HK-2 (cell line): Measurements from ENCODE around the gene OPN4.

Experiments
- DNase-seq: peaks from one replicate; pipeline ENCODE4 v3.0.0-alpha.2; 2018; ENCODE audit not compliant: unreplicated experiment

Gene OPN4

GRCh38 chr10:86699541-86699940 is 45.2 kb downstream of the OPN4 start:
- no peak for DNase-seq

- DNase-seq, result no peak
Observed at GRCh38 chr10:86699991-86700840, 45.9 kb downstream of the OPN4 start.

GRCh38 chr10:86700851-86701617 is 46.7 kb downstream of the OPN4 start:
- no peak for DNase-seq

GRCh38 chr10:86703176-86703575 is 48.8 kb downstream of the OPN4 start:
- no peak for DNase-seq

- no peak for DNase-seq
Observed at GRCh38 chr10:86705139-86705538, 50.8 kb downstream of the OPN4 start.

GRCh38 chr10:86705905-86706304 is 51.6 kb downstream of the OPN4 start:
- no peak for DNase-seq

- DNase-seq, result no peak
Observed at GRCh38 chr10:86706401-86706841, 52.1 kb downstream of the OPN4 start.

- no peak for DNase-seq
Observed at GRCh38 chr10:86706977-86707376, 52.6 kb downstream of the OPN4 start.

DNA sequence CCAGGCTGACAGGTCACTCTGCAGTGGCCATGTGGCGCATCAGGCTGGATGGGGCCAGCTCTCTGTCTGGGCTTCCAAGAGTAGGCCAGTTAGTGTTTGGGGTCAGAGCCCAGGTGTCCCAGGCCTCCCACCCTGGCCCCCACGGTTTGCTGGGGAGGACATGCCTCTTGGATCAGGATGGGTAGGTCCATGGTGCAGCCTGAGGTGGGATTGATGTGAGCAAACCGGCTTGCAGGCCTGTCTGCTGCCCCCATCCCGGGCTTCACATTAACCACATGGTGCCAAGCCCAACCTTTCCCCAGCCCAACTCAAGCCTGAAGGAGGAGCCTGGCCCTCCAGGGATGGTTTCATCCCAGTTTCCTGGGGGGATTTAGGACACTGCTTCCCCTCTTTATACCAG is 53.2 kb downstream of the OPN4 start:
- DNase-seq, result no peak

- no peak for DNase-seq
Observed at GRCh38 chr10:86708068-86708782, 53.9 kb downstream of the OPN4 start.

DNA sequence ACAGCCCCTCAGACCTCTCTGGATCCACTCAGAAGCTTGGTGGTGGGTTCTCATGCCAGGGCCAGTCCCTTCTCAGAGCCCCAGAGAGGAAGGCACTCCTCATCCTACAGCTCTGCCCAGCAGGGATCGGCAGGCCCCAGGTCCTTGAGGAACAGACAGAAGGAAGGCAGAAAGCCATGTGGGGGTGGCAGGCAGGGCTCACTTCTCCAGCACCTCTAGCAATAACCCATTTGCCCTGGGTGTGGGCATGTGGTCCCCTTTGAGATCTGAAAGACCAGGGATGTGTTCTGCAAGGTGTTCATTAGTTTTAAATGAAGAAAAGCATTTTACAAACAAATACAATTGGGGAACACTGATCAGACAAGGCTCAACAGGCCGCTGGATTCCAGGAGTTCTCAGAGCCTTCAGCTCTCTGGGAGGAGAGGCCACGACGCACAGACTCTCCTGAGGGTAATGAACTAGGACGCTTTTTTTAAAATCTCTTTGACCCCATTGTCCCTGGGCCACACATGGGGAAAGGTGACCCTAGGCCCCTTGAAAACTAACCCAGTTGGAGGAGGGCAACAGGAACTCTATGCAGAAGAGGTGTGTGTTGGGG is 54.5 kb downstream of the OPN4 start:
- DNase-seq, result no peak

DNA sequence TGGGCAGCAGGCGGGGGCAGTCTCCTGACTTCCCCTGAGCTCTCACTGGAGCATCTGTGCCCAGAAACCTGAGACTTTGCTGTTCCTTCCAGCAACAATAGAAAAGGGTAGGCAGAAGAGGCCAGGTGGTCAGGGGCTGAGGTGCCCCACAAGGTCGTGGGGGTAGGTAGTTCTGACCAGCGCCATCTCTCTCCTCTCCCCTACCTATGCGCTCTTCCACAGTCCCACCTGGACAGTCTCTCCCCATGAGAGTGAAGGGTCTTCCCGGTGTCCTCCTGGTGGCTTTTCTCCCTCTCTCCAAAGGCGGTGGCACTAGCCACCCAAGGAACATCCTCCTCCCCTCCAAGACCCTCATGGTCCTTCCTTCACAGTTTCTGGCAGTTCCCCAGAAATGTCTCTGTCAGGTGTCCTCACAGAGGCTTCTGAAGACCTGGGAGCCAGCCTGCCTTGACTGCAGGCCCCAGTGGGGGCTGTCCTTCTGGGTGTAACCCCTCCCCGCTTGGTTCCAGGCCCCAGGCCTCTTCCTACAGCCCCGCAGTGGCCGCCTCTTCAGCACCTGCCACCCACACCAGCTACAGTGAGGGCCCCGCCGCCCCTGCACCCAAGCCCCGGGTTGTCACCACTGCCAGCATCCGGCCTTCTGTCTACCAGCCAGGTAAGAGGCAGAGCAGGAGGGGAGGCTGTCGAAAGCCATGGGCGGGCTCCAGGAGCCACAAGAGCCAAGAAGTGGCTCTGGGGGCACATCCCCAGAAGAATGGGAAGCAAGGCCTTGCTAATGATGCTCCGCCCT is 55.2 kb downstream of the OPN4 start:
- no peak for DNase-seq

DNA sequence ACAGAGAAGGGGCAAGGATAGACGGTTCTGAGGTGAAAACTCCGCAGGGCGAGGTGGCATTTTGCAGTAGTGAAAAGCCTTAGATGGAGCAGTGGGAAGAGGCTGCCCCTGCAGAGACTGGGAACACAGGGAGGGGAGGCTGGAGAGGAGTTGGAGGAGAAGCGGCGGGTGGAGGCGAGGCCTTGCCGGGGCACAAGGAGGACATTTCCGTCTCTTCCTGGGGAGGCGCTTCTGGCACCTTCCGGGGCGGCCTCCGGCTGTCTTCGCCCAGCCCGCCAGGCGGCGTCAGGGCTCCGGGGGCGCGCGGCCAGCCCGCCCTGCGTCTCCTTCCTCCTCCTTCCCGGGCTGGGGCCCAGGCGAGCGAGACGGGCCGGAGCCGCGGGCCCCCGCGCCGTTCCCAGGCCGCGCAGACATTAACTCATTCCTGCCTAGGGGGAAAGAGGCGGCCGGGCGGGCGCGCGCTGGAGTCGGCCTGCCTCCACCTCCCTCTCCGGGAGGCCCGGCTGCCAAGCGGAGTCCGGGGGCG is 56.7 kb downstream of the OPN4 start:
- peak; percentile 94 for DNase-seq

- DNase-seq, result peak; percentile 68
Observed at GRCh38 chr10:86711513-86712316, 57.4 kb downstream of the OPN4 start.

GRCh38 chr10:86712317-86712707 is 58.0 kb downstream of the OPN4 start:
- no peak for DNase-seq

- DNase-seq, result no peak
Observed at GRCh38 chr10:86715156-86715795, 60.9 kb downstream of the OPN4 start.

- no peak for DNase-seq
Observed at GRCh38 chr10:86715836-86716235, 61.5 kb downstream of the OPN4 start.
